Keratinocyte (primary cell): ENCODE measurements around the gene TNNT3. TPM values are rescaled to one million over a fixed set of nuclear protein-coding genes. Genes with fewer than 3 reads are reported as not detected.

ENCODE experiments used
- DNase-seq: peaks from one replicate; pipeline ENCODE4 v3.0.0-alpha.2; 2011; ENCODE audit warnings: low read depth, missing footprints, low spot score
- FAIRE-seq: peaks from 2 replicates; lab custom pipeline; 2011; peaks lifted over from hg19 to GRCh38; lab: Jason Lieb, UNC
- H2AFZ ChIP-seq: 2 replicates; pipeline ENCODE4 v1.6.0; 2012; ENCODE audit warnings: low read length, control low read depth, inconsistent platforms; ENCODE audit not compliant: control insufficient read depth
- H3K27ac ChIP-seq: 2 replicates; pipeline ENCODE4 v1.5.1; 2011; ENCODE audit warnings: low read length; ENCODE audit not compliant: control insufficient read depth, insufficient read depth
- H3K27me3 ChIP-seq: 3 replicates; pipeline ENCODE4 v1.6.0; 2011; ENCODE audit warnings: low read length; ENCODE audit not compliant: control insufficient read depth, insufficient read depth; ENCODE audit errors: extremely low read depth
- H3K36me3 ChIP-seq, 2 experiments: 2 replicates in 1 of 2; 3 replicates in 1 of 2; pipeline ENCODE4 v1.5.1; 2011; ENCODE audit warnings: low read length in 2 of 2, mild to moderate bottlenecking in 1 of 2; ENCODE audit not compliant: control insufficient read depth in 2 of 2, insufficient read depth in 2 of 2; ENCODE audit errors: extremely low read depth in 1 of 2
- H3K4me1 ChIP-seq: 3 replicates; pipeline ENCODE4 v1.5.1; 2011; ENCODE audit warnings: low read length; ENCODE audit not compliant: control insufficient read depth, insufficient read depth; ENCODE audit errors: extremely low read depth
- H3K4me2 ChIP-seq: 3 replicates; pipeline ENCODE4 v1.6.0; 2011; ENCODE audit warnings: low read depth, low read length; ENCODE audit not compliant: control insufficient read depth, insufficient read depth; ENCODE audit errors: extremely low read depth
- H3K4me3 ChIP-seq, 3 experiments: fragments of 200-600 bp in 1 of 3; sonication (generic) in 1 of 3; 2 replicates in 2 of 3; 3 replicates in 1 of 3; pipeline ENCODE4 v1.5.1; 2011 to 2016; ENCODE audit warnings: low read length in 3 of 3, mild to moderate bottlenecking in 3 of 3, control low read depth in 2 of 3, inconsistent platforms in 1 of 3, low read depth in 1 of 3, mixed read lengths in 1 of 3, mixed run types in 1 of 3, moderate library complexity in 1 of 3; ENCODE audit not compliant: control insufficient read depth in 2 of 3, insufficient read depth in 2 of 3; ENCODE audit errors: extremely low read depth in 1 of 3
- H3K79me2 ChIP-seq: 2 replicates; pipeline ENCODE4 v1.6.0; 2012; ENCODE audit warnings: low read length; ENCODE audit not compliant: control insufficient read depth, insufficient read depth
- H3K9ac ChIP-seq: 3 replicates; pipeline ENCODE4 v1.6.0; 2011; ENCODE audit warnings: low read length; ENCODE audit not compliant: control insufficient read depth, insufficient read depth; ENCODE audit errors: extremely low read depth
- H3K9me1 ChIP-seq: 3 replicates; pipeline ENCODE4 v1.6.0; 2011; ENCODE audit warnings: low read length; ENCODE audit not compliant: control insufficient read depth, insufficient read depth; ENCODE audit errors: extremely low read depth
- H3K9me3 ChIP-seq: 2 replicates; pipeline ENCODE4 v1.5.1; 2012; ENCODE audit warnings: low read depth, low read length; ENCODE audit not compliant: control insufficient read depth
- H4K20me1 ChIP-seq: 3 replicates; pipeline ENCODE4 v1.6.0; 2011; ENCODE audit warnings: low read length; ENCODE audit not compliant: control insufficient read depth, insufficient read depth; ENCODE audit errors: extremely low read depth
- EZH2 ChIP-seq: IDR thresholded peaks from one replicate; pipeline ENCODE4 v1.6.1; 2012; ENCODE audit warnings: inconsistent platforms, mild to moderate bottlenecking, low read length, moderate library complexity
- dilution Hi-C: fragments of 300-500 bp; cut with MboI; formaldehyde crosslinking; loops from one replicate; pipeline ENCODE4 v1.7.0; 2020; ENCODE audit warnings: low sequenced_read_pairs; ENCODE audit not compliant: extremely low pct_ligation_motif_present
- polyA plus RNA-seq, 5 experiments: library from polyadenylated mRNA; depleted of rRNA in 3 of 5; stranded (reverse) in 3 of 5; stranded (forward) in 1 of 5; unstranded in 1 of 5; fragments of >200 nt; gene quantifications; 1 replicate in 1 of 5; 2 replicates in 3 of 5; 3 replicates in 1 of 5; pipeline versions ENCODE4 v1.2.1 to v1.2.3, GENCODE V29; 2011 to 2012; ENCODE audit warnings: missing spikeins in 2 of 5, low read depth in 1 of 5, low replicate concordance in 1 of 5
- TF ChIP-seq, protein P1 (sequence below), 3 experiments: IDR thresholded peaks in 1 of 3; conservative IDR thresholded peaks in 1 of 3; optimal IDR thresholded peaks in 1 of 3; 2 replicates in 2 of 3; 3 replicates in 1 of 3; pipeline versions ENCODE3 to v1.5.1; 2011; ENCODE audit warnings: low read length in 3 of 3, mild to moderate bottlenecking in 3 of 3, moderate library complexity in 2 of 3, control low read depth in 1 of 3, inconsistent platforms in 1 of 3; ENCODE audit not compliant: insufficient read depth in 2 of 3; ENCODE audit errors: extremely low read depth in 1 of 3

TNNT3 gene
- polyA plus RNA-seq, 1 donor (not counting 4 experiments of a cell fraction or from before 2014, with no cell fraction given): 0.09 TPM

- TF ChIP-seq EZH2: no peak
- TF ChIP-seq, protein P1, sequence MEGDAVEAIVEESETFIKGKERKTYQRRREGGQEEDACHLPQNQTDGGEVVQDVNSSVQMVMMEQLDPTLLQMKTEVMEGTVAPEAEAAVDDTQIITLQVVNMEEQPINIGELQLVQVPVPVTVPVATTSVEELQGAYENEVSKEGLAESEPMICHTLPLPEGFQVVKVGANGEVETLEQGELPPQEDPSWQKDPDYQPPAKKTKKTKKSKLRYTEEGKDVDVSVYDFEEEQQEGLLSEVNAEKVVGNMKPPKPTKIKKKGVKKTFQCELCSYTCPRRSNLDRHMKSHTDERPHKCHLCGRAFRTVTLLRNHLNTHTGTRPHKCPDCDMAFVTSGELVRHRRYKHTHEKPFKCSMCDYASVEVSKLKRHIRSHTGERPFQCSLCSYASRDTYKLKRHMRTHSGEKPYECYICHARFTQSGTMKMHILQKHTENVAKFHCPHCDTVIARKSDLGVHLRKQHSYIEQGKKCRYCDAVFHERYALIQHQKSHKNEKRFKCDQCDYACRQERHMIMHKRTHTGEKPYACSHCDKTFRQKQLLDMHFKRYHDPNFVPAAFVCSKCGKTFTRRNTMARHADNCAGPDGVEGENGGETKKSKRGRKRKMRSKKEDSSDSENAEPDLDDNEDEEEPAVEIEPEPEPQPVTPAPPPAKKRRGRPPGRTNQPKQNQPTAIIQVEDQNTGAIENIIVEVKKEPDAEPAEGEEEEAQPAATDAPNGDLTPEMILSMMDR (optimal IDR thresholded peaks at IDR 0.05 in 1 of 3, IDR thresholded peaks at IDR 0.05 in 1 of 3, conservative IDR thresholded peaks at IDR 0.05 in 1 of 3; ENCODE audit: extremely low read depth in 1 of 3, insufficient read depth in 2 of 3, low read length in 3 of 3): no peak
- no peaks in the 10 kb centered on the region for H3K9me1 ChIP-seq
- H3K79me2 ChIP-seq: no peaks in the 10 kb centered on the region
- no peak within 1 kb of the TSS for H3K4me2 ChIP-seq
- H3K4me3 ChIP-seq: no peak within 1 kb of the TSS
- FAIRE-seq: no peak
- no peak within 1 kb of the TSS for H2AFZ ChIP-seq
- H3K4me1 ChIP-seq: no peaks in the 10 kb centered on the region
- dilution Hi-C loops: no loop called here
- H3K9ac ChIP-seq: no peak within 1 kb of the TSS
- H3K9me3 ChIP-seq: no peaks in the 10 kb centered on the region
- H3K27me3 ChIP-seq: peaks cover 3% of the 10 kb centered on the region
- no peak for DNase-seq
- H3K27ac ChIP-seq: no peak within 1 kb of the TSS
- H4K20me1 ChIP-seq: no peaks in the 10 kb centered on the region
- no peaks in the 10 kb centered on the region for H3K36me3 ChIP-seq
Observed at GRCh38 chr11:1891831-1892115, 27.7 kb upstream of the TNNT3 start, which contains the start of gene PRR33. PRR33 (minus strand) TSS chr11:1891895; CDS start chr11:1890584, 1,311 bp downstream.

- Histone ChIP-seq H3K27ac (no peak overlapping the region), H3K36me3 (no peaks in the 10 kb centered on the region), H4K20me1 (no peaks in the 10 kb centered on the region), H3K9ac (no peak overlapping the region), H3K4me3 (no peak overlapping the region), H3K9me3 (no peaks in the 10 kb centered on the region), H3K9me1 (no peaks in the 10 kb centered on the region), H3K79me2 (no peaks in the 10 kb centered on the region), H2AFZ (no peak overlapping the region), H3K4me1 (no peaks in the 10 kb centered on the region), H3K4me2 (no peak overlapping the region), H3K27me3 (peaks cover 3% of the 10 kb centered on the region)
- FAIRE-seq (no peak), DNase-seq (no peak)
- dilution Hi-C loops: no loop called here
- TF ChIP-seq, protein P1 (optimal IDR thresholded peaks at IDR 0.05 in 1 of 3, IDR thresholded peaks at IDR 0.05 in 1 of 3, conservative IDR thresholded peaks at IDR 0.05 in 1 of 3; ENCODE audit: extremely low read depth in 1 of 3, insufficient read depth in 2 of 3, low read length in 3 of 3): no peak
- TF ChIP-seq EZH2: no peak
Observed at GRCh38 chr11:1892116-1892515, 27.4 kb upstream of the TNNT3 start.
